Gastrocnemius medialis (tissue), 4 donors: ENCODE measurements around the gene METTL17.

Source experiments
- POLR2A ChIP-seq, 2 donors: fragments of 450-650 bp; IDR thresholded peaks; one replicate each; pipeline ENCODE4 v1.6.1; 2017; ENCODE audit warnings: antibody characterized with exemption in 2 of 2, mild to moderate bottlenecking in 2 of 2, moderate library complexity in 2 of 2
- TF ChIP-seq, protein P1 (sequence below), 5 experiments: fragments of 450-650 bp in 3 of 5; fragments of 200-600 bp in 2 of 5; sonication (generic) in 2 of 5; IDR thresholded peaks in 4 of 5; conservative IDR thresholded peaks in 1 of 5; 1 replicate in 4 of 5; 2 replicates in 1 of 5; pipeline ENCODE4 v1.5.1; 2016 to 2019; ENCODE audit warnings: antibody characterized with exemption in 5 of 5, mild to moderate bottlenecking in 3 of 5, moderate library complexity in 3 of 5

DNA sequence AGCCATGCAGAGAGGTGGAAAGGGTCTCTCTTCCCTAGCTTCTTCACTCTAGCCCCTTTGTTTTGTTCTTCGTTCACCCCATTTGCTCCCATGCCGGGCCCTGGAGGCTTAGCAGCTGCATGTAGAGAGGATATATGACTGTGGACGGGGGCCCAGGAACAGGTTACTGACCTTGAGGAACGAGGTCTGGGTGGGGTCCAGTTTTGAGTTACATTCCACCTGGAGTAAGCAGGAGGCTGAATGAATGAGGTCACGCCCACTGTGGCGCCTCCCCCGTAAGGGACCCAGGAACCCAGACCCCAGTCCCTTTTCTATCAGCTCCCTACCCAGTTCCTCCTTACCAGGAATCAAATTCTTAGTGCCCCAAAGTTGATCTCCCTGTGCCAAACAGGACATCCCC is 28.5 kb downstream of the METTL17 start:
- TF ChIP-seq, protein P1, sequence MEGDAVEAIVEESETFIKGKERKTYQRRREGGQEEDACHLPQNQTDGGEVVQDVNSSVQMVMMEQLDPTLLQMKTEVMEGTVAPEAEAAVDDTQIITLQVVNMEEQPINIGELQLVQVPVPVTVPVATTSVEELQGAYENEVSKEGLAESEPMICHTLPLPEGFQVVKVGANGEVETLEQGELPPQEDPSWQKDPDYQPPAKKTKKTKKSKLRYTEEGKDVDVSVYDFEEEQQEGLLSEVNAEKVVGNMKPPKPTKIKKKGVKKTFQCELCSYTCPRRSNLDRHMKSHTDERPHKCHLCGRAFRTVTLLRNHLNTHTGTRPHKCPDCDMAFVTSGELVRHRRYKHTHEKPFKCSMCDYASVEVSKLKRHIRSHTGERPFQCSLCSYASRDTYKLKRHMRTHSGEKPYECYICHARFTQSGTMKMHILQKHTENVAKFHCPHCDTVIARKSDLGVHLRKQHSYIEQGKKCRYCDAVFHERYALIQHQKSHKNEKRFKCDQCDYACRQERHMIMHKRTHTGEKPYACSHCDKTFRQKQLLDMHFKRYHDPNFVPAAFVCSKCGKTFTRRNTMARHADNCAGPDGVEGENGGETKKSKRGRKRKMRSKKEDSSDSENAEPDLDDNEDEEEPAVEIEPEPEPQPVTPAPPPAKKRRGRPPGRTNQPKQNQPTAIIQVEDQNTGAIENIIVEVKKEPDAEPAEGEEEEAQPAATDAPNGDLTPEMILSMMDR (IDR thresholded peaks at IDR 0.05 in 4 of 5, conservative IDR thresholded peaks at IDR 0.05 in 1 of 5), result no peak
- TF ChIP-seq POLR2A (IDR thresholded peaks at IDR 0.05), result no peak
